Measurements from ENCODE around the gene NT5C.

- TF ChIP-seq EZH2 (IDR thresholded peaks at IDR 0.05) = no peak
- no peak for TF ChIP-seq POLR2AphosphoS5 (IDR thresholded peaks at IDR 0.05; ENCODE audit: borderline replicate concordance, low read depth, low read length)
Observed at GRCh38 chr17:75109046-75109406, 22.5 kb downstream of the NT5C start.

Measured in SK-N-MC (cell line).